ENCODE results near the gene MLKL.

The MLKL gene

GRCh38 chr16:74700438-74701225 is at the start of gene MLKL:
Gene MLKL (minus strand): TSS chr16:74700862. CDS start chr16:74695757, 5,105 bp downstream.
- DNase-seq (ENCODE audit: low spot score) = peak; percentile 61

DNA sequence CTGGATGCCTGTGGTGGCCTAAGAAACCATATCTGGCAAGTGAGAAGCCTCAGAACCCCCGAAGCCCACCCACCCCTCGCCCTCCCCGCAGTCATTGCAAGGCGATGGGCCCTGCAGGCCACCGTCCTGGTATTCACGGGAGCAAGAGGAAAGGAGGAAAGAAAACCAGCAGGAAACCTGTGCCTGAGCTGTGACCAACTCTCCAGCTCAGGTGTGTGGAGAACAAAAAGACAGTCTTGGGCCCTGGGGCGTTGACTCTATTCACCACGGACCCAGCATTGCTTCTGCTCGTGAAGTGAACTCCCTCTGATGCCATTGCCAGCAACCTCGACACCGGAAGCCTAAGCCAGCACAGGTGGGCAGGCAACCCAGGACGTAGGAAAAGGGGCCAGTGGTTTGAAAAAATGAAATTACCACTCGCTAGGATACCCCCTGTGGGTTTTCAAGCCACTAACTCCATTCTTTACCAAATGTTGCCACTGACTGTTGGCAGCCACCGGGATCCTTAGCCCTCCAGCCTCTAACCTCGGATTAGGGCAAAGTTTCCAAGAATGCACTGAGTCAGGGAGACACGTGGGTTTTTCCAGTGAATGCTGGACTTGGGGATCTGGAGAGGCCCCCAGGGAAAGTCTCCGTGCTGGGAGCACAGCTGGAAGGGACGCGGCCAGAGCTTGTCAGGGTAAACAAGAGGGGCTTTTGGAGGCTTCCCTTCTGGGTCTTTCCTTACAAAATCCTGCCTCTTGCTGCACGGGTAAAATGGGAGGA is 48.8 kb upstream of the MLKL start:
- DNase-seq (ENCODE audit: low spot score) = no peak

DNA sequence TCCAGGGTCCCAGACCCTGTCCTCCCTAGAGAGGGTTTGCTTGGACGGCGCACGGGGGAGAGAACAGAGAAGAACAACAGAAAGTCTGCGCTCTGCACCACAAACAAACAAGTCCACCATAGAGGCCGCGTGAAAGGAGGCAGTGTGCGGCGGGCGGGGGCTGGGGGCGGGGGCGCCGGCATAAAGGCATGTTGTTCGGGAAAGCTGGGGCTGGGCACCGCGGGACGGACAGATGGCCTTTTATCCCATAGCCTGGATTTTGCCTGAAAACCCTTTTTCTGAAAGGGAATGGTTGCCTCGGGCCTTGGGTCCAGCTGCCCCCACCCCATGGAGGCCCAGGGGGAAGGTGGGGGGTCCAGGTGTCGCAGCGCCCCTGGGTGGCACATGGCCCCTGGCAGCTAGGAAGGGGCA is 48.0 kb upstream of the MLKL start:
- DNase-seq (ENCODE audit: low spot score) = no peak

- DNase-seq (ENCODE audit: low spot score) = no peak
Observed at GRCh38 chr16:74747716-74748615, 47.3 kb upstream of the MLKL start.

GRCh38 chr16:74745926-74746325 is 45.3 kb upstream of the MLKL start:
- no peak for DNase-seq (ENCODE audit: low spot score)

- no peak for DNase-seq (ENCODE audit: low spot score)
Observed at GRCh38 chr16:74745109-74745615, 44.5 kb upstream of the MLKL start.

DNA sequence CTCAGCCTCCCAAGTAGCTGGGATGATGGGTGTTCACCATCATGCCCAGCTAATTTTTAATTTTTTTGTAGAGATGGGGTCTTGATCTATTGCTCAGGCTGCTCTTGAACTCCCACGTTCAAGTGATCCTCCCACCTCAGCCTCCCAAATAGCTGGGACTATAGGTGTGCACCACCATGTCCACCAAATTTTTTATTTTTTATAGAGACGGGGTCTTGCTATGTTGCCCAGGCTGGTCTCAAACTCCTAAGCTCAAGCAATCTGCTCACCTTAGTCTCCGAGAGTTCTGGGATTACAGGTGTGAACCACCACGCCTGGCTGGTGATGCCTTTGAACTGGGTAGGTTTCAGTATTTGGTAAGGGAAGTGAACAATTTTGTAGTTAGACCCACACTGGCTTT is 43.9 kb upstream of the MLKL start:
- DNase-seq (ENCODE audit: low spot score) = no peak

GRCh38 chr16:74743668-74744299 is 43.1 kb upstream of the MLKL start:
- DNase-seq (ENCODE audit: low spot score) = peak; percentile 90

- DNase-seq (ENCODE audit: low spot score) = peak; percentile 46
Observed at GRCh38 chr16:74743045-74743667, 42.5 kb upstream of the MLKL start.

GRCh38 chr16:74742051-74742481 is 41.4 kb upstream of the MLKL start:
- DNase-seq (ENCODE audit: low spot score) = no peak

GRCh38 chr16:74740795-74741304 is 40.2 kb upstream of the MLKL start:
- DNase-seq (ENCODE audit: low spot score) = no peak

DNA sequence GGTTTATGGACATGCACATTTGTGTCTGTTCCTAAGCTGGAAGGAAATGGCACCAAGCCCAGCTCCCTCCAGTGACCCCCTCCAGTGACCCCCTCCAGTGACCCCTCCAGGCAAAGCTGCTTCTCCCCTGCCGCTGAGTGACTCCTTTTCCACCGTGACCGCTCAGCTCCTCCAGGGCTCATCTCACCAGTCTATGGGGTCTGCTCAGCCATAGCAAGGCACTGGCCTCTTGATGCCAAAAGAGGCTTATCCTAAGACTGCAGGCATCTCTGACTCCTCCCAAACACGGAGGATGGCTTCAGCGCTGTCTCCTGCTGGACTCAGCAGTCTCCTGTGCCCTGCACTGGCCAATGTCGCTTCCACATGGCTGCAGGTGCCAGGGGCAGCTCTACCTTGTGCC is 38.6 kb upstream of the MLKL start:
- DNase-seq (ENCODE audit: low spot score) = no peak

- DNase-seq (ENCODE audit: low spot score) = no peak
Observed at GRCh38 chr16:74738816-74739215, 38.2 kb upstream of the MLKL start.

DNA sequence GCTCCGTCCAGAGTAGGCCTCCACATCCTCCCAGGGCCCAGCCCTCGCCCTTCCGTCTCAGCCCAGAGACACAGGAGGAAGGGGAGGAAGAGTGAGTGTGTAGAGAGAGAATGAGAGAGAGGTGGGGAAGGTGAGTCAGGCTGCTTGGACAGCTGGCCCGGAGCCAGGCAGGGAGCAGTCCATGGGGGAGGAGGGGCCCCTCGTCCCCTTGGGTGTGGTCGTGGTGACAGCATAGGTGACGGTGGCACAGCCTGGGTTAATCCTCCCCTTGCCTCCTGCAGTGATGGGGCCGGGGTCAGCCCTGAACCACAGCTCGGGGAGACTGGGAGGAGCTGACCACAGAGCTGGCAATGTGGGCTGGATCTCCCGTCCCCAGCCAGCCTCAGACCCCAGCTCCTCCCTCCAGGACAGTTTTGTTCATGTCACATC is 37.5 kb upstream of the MLKL start:
- no peak for DNase-seq (ENCODE audit: low spot score)

- DNase-seq (ENCODE audit: low spot score) = no peak
Observed at GRCh38 chr16:74737521-74737920, 36.9 kb upstream of the MLKL start.

GRCh38 chr16:74736531-74737157 is 36.0 kb upstream of the MLKL start:
- no peak for DNase-seq (ENCODE audit: low spot score)

- no peak for DNase-seq (ENCODE audit: low spot score)
Observed at GRCh38 chr16:74735554-74735953, 34.9 kb upstream of the MLKL start.

DNA sequence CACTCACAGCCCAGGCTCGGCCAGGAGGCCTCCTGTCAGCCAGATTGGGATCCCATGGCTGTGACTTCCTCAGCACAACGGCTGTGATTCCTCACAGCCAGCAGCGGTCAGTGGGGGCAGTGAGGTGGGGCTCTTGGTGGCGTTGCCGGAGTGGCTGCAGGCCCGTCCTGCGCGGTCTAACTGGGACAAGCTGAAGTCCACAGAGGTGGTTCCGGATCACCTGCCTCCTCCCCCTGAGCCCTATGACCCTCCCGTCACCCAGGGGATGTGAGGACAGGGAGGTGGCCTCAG is 34.4 kb upstream of the MLKL start:
- no peak for DNase-seq (ENCODE audit: low spot score)

GRCh38 chr16:74734361-74735161 is 33.9 kb upstream of the MLKL start:
- no peak for DNase-seq (ENCODE audit: low spot score)
